Choroid plexus epithelial cell (primary cell): ENCODE results near the gene NEMP2.

ENCODE experiments used
- DNase-seq: peaks from one replicate; pipeline ENCODE4 v3.0.0-alpha.2; 2010; ENCODE audit warnings: low read depth
- H3K4me3 ChIP-seq: 2 replicates; pipeline ENCODE4 v1.5.1; 2011; ENCODE audit warnings: low read depth, mild to moderate bottlenecking, control low read depth, low read length, moderate library complexity
- TF ChIP-seq, protein P1 (sequence below): conservative IDR thresholded peaks from 2 replicates; pipeline ENCODE4 v1.5.1; 2011; ENCODE audit warnings: low read depth, mild to moderate bottlenecking, control low read depth, inconsistent platforms, low read length, moderate library complexity

Gene NEMP2

DNA sequence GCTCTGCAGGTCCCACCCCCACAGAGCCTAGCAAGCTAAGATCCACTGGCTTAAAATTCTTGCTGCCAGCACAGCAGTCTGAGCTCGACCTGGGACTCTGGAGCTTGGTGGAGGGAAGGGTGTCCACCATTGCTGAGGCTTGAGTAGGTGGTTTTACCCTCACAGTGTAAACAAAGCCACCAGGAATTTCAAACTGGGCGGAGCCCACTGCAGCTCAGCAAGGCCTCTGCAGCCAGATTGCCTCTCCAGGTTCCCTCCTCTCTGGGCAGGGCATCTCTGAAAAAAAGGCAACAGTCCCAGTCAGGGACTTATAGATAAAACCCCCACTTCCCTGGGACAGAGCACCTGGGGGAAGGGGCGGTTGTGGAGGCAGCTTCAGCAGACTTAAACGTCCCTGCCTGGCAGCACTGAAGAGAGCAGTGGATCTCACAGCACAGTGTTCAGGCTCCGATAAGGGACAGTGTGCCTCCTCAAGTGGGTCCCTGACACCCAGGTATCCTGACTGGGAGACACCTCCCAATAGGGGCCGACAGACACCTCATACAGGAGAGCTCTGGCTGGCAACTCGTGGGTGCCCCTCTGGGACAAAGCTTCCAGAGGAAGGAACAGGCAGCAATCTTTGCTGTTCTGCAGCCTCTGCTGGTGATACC, 20.0 kb upstream of the NEMP2 start:
- TF ChIP-seq, protein P1, sequence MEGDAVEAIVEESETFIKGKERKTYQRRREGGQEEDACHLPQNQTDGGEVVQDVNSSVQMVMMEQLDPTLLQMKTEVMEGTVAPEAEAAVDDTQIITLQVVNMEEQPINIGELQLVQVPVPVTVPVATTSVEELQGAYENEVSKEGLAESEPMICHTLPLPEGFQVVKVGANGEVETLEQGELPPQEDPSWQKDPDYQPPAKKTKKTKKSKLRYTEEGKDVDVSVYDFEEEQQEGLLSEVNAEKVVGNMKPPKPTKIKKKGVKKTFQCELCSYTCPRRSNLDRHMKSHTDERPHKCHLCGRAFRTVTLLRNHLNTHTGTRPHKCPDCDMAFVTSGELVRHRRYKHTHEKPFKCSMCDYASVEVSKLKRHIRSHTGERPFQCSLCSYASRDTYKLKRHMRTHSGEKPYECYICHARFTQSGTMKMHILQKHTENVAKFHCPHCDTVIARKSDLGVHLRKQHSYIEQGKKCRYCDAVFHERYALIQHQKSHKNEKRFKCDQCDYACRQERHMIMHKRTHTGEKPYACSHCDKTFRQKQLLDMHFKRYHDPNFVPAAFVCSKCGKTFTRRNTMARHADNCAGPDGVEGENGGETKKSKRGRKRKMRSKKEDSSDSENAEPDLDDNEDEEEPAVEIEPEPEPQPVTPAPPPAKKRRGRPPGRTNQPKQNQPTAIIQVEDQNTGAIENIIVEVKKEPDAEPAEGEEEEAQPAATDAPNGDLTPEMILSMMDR: no peak

DNA sequence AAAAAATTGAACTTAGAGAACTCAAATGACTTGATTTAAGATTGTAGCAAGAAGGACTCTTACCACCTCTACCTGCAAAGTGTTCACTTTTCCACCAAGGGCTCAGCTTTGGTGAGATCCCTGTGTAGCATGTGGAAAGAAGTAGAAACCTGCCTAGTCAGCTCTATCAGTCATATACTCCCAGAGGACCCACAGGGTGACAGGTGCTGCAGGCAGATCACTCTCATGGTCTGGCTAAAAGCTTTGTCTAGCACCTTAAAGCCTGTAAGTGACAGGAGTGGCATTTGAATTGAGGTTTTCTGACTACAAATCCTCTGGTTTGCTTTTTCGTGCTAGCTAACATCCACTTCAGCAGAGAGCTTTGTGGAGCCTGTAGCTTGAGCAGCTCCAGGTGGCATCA, 18.7 kb upstream of the NEMP2 start:
- TF ChIP-seq, protein P1: no peak
- no peak for DNase-seq
- H3K4me3 ChIP-seq: no peak overlapping the region

More for the DNA sequence above, 20.0 kb upstream of the NEMP2 start:
- H3K4me3 ChIP-seq: no peak overlapping the region
- peak; percentile 7 for DNase-seq

DNA sequence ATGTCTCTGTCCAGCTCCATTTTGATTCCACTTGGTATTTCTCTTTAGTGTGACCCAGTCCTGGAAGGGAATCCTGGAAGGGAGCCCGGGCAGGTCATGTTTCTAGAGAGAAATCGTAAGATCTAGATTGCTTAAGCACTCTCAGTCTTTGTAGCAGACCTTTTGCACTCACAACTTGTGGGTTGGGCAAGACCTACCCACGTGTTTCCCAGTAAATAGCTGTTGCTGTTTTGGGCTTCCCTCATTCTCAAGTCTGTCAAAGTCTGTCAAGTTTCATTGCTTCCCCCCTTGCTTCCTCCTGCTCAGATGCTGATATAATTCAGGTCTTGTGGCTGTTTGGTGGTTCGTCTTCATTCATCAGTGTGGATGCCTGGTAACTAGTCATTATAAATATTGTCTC, 17.4 kb upstream of the NEMP2 start:
- no peak overlapping the region for H3K4me3 ChIP-seq
- TF ChIP-seq, protein P1: no peak
- DNase-seq: peak; percentile 75

DNA sequence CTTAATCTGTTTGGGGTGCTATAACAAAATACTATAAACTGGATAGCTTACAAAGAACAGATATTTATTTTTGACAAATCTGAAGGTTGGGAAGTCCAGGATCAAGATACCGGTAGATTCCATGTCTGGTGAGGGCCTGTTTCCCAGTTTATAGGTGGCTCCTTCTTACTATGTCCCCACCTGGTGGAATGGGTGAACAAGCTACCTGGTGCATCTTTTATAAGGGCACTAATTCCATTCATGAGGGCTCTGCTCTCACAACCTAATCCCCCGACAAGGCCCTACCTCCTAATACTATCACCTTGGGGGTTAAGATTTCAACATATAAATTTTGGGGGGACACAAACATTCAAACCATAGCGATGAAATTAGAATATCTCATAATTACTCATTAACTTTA, 15.6 kb upstream of the NEMP2 start:
- TF ChIP-seq, protein P1: no peak
- no peak for DNase-seq
- H3K4me3 ChIP-seq: no peak overlapping the region

DNA sequence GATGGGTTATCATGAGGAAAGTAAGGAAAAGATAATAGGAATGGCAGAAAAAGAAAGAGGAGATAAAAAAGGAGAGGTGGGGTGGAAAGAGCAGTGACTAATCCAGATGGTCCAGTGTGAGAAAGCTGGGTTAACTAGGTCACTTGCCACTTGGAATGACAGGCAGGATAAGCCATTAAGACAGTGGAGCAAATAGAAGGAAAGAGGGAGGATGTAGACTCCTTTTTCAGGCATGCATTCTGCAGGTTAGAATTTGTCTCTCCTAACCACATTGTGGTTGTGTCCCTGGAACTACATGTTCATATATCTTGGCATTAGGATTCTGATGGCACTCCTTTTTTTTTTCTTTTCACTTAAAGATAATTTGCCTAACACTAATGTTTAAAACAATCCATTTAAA, 13.4 kb upstream of the NEMP2 start:
- no peak for DNase-seq
- H3K4me3 ChIP-seq: no peak overlapping the region
- TF ChIP-seq, protein P1: no peak

DNA sequence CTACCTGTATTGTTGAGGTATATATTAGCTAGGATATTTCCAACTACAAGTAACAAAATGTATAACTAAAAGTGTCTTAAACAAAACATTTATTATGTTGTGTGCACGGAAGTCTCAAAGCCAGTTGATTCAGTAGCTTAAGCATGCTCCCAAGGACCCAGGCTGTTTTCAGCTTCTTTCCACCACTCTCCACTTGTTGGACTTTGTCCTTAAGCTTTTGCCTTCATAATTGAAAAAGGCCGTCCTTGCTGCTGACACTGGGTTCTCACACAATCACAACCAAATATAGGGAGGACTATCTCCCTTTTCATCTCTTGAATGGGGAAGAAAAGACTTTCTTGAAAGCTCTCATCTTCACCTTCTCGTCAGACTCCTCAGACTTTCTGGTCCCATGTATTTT, 12.2 kb upstream of the NEMP2 start:
- H3K4me3 ChIP-seq: no peak overlapping the region
- TF ChIP-seq, protein P1: no peak
- DNase-seq: no peak

DNA sequence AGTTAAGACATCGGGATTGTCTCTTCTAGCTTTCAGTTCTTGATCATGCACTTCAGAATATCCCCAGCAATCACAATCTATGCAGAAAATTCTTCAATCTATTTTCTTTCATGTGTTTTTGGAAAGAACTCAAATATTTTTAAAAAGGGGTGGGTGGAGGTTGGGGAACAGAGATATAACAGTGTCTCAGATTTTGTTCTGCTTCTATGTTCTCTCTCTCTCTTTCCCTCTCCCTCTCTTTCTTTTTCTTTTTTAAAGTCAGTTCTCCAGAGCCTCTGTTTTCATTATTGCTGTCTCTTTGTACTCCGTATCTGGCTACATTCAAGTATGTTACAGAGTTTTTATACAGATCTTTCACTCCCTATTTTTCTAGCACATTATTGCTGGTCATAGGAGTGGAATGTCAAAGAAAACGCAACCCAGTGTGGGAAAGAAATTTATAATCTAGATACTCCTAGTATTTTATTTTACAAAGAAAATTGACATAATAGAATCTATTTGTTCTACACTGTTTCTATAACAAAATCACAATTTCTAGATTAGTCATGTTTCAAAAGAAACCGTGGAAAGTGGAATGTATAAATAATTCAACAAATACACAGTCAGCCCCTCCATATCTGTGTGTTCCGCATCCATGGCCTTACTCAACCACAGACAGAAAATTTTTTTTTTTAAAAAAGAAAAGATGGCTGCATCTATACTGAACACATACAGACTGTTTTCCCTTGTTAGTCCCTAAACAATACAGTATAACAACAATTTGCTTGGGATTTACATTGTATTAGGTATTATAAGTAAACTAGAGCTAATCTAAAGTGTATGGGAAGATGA, 11.2 kb upstream of the NEMP2 start:
- TF ChIP-seq, protein P1: no peak
- DNase-seq: peak; percentile 74
- H3K4me3 ChIP-seq: peak overlapping the region; percentile 46
